Naive thymus-derived CD4-positive, alpha-beta T cell (primary cell): Measurements from ENCODE around the gene MPRIP. TPM values are rescaled to one million over a fixed set of nuclear protein-coding genes. Genes with fewer than 3 reads are reported as not detected.

ENCODE experiments used
- ATAC-seq: fragments of 150-1000 bp; cut with Tn5 transposase; 2 replicates; pipeline ENCODE4 v1.10.0; 2021; ENCODE audit warnings: mild to moderate bottlenecking, moderate library complexity
- CTCF ChIA-PET: fragments of 350-600 bp; sonication (Branson Sonifier 250); formaldehyde crosslinking; loops from one replicate; lab custom pipeline; 2021; ENCODE audit warnings: antibody characterized with exemption; lab: Charles Lee
- POLR2A ChIA-PET: fragments of 350-600 bp; sonication (Branson Sonifier 250); formaldehyde crosslinking; loops from one replicate; lab custom pipeline; 2021; ENCODE audit warnings: antibody characterized with exemption, inconsistent platforms; lab: Charles Lee
- DNase-seq, 9 donors: peaks; one replicate each; pipeline versions ENCODE4 v3.0.0 to v3.0.0-alpha.2; 2020 to 2022; ENCODE audit warnings: mixed read lengths in 1 of 9
- H3K27ac ChIP-seq: one replicate; pipeline ENCODE4 v1.7.0; 2013; ENCODE audit warnings: mild to moderate bottlenecking, low read depth, low read length, moderate library complexity
- H3K27me3 ChIP-seq, 2 donors: one replicate each; pipeline ENCODE4 v1.7.0; 2013; ENCODE audit warnings: low read length in 2 of 2, mild to moderate bottlenecking in 2 of 2, moderate library complexity in 2 of 2; ENCODE audit not compliant: control insufficient read depth in 2 of 2, insufficient read depth in 2 of 2
- H3K36me3 ChIP-seq, 3 experiments: 1 replicate in 2 of 3; 2 replicates in 1 of 3; pipeline ENCODE4 v1.7.0; 2013; ENCODE audit warnings: low read length in 3 of 3, mild to moderate bottlenecking in 3 of 3, moderate library complexity in 1 of 3; ENCODE audit not compliant: insufficient read depth in 3 of 3, control insufficient read depth in 2 of 3
- H3K4me1 ChIP-seq, 2 donors: one replicate each; pipeline ENCODE4 v1.7.0; 2013; ENCODE audit warnings: low read length in 2 of 2, mild to moderate bottlenecking in 2 of 2, moderate library complexity in 1 of 2; ENCODE audit not compliant: control insufficient read depth in 2 of 2, insufficient read depth in 2 of 2
- H3K4me3 ChIP-seq: 2 replicates; pipeline ENCODE4 v1.7.0; 2013; ENCODE audit warnings: mild to moderate bottlenecking, low read length
- H3K9me3 ChIP-seq, 3 experiments: 1 replicate in 2 of 3; 2 replicates in 1 of 3; pipeline ENCODE4 v1.7.0; 2013; ENCODE audit warnings: low read length in 3 of 3; ENCODE audit not compliant: control insufficient read depth in 2 of 3
- H3K27ac Mint-ChIP-seq, 9 donors: one replicate each; pipeline ENCODE4 v1.8.0; 2020 to 2022; ENCODE audit warnings: mixed read lengths in 9 of 9, mild to moderate bottlenecking in 8 of 9, moderate library complexity in 5 of 9, inconsistent platforms in 2 of 9
- H3K27me3 Mint-ChIP-seq, 5 donors: one replicate each; pipeline ENCODE4 v1.8.0; 2021 to 2022; ENCODE audit warnings: mixed read lengths in 5 of 5, mild to moderate bottlenecking in 1 of 5
- H3K36me3 Mint-ChIP-seq, 5 donors: one replicate each; pipeline ENCODE4 v1.8.0; 2020 to 2022; ENCODE audit warnings: mixed read lengths in 5 of 5, mild to moderate bottlenecking in 3 of 5, inconsistent platforms in 1 of 5
- H3K4me1 Mint-ChIP-seq, 7 donors: one replicate each; pipeline ENCODE4 v1.8.0; 2020 to 2022; ENCODE audit warnings: mixed read lengths in 7 of 7, mild to moderate bottlenecking in 3 of 7, inconsistent platforms in 1 of 7
- H3K4me3 Mint-ChIP-seq, 10 donors: one replicate each; pipeline ENCODE4 v1.8.0; 2020 to 2022; ENCODE audit warnings: mild to moderate bottlenecking in 10 of 10, mixed read lengths in 10 of 10, moderate library complexity in 6 of 10, inconsistent platforms in 2 of 10
- H3K9me3 Mint-ChIP-seq, 11 donors: one replicate each; pipeline ENCODE4 v1.8.0; 2020 to 2022; ENCODE audit warnings: mixed read lengths in 11 of 11, mild to moderate bottlenecking in 4 of 11, inconsistent platforms in 1 of 11, moderate library complexity in 1 of 11
- intact Hi-C, 2 donors: fragments of 100-400 bp; cut with micrococcal nuclease; formaldehyde crosslinking; loops; one replicate each; pipeline ENCODE4 v1.15.1; 2023
- polyA plus RNA-seq, 2 donors: library from polyadenylated mRNA; unstranded; fragments of 300-500 nt; fragmentation: Illumina TruSeq; gene quantifications; one replicate each; pipeline ENCODE4 v1.2.3, GENCODE V29; 2021
- total RNA-seq, 6 experiments: library from RNA in 5 of 6; stranded (reverse) in 5 of 6; gene quantifications; 1 replicate in 5 of 6; 2 replicates in 1 of 6; pipeline ENCODE4 v1.2.3 and lab custom pipeline; 2021 to 2026

MPRIP gene
- total and polyA plus RNA-seq, 7 experiments from 2014 or later: 18.6 to 259 (median 196) TPM

DNA sequence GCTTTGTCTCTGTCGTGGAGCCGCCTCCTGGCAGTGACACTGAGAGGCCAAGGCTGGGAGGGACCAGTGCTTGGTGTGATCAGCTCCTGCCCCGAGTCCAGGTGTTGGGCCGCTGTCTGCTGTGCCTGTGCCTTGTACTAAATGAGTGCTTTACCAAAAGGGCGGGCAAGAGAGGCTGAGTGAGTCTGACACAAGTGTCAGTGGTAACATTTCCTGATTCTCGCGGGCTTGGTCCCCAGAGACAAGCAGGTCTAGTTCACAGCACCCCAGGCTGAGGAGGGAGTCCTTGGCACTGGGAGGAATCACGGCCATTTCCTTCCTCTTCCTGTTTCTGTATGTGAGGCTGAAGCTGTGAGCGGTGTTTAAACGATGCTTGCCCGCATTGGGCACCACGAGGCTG, 133.7 kb downstream of the MPRIP start:
- peaks cover 4 to 30% (median 12%) of the 10 kb centered on the region in 3 experiments for H3K36me3 ChIP-seq
- H3K36me3 Mint-ChIP-seq: peaks cover 4 to 51% (median 36%) of the 10 kb centered on the region in 5 donors
- CTCF ChIA-PET: interaction anchor here (1.2 kb wide), 1 partner anchor 9 kb away, joined by 4 read pairs; no protein-coding TSS in a partner anchor
- H3K27ac ChIP-seq: peak overlapping the region; percentile 70
- peak overlapping the region; percentile 85 to 99 (median 98) for H3K27ac Mint-ChIP-seq
- H3K9me3 Mint-ChIP-seq: no peaks in the 10 kb centered on the region
- H3K4me3 ChIP-seq: peak overlapping the region; percentile 31
- peaks cover 42 to 85% (median 78%) of the 10 kb centered on the region in 7 donors for H3K4me1 Mint-ChIP-seq
- no peaks in the 10 kb centered on the region for H3K9me3 ChIP-seq
- ATAC-seq (peak; percentile 45), DNase-seq (peak in 5 of 9 donors; percentile 20 to 40 (median 28))
- POLR2A ChIA-PET: interaction anchor here (0.7 to 3.0 kb wide), 7 partner anchors 9 to 61 kb away, joined by 3 to 16 read pairs (median 6); partner anchors contain the start of genes FLCN and PLD6
- no peaks in the 10 kb centered on the region for H3K27me3 ChIP-seq
- peaks cover 45 to 86% of the 10 kb centered on the region in 2 donors for H3K4me1 ChIP-seq
- intact Hi-C loops: loop anchor here in 1 of 2 donors (1.0 kb wide), 2 partner anchors 21 to 61 kb away; partner anchors contain the start of gene FLCN
- H3K27me3 Mint-ChIP-seq: no peaks in the 10 kb centered on the region
- peak overlapping the region; percentile 58 to 87 (median 84) for H3K4me3 Mint-ChIP-seq

DNA sequence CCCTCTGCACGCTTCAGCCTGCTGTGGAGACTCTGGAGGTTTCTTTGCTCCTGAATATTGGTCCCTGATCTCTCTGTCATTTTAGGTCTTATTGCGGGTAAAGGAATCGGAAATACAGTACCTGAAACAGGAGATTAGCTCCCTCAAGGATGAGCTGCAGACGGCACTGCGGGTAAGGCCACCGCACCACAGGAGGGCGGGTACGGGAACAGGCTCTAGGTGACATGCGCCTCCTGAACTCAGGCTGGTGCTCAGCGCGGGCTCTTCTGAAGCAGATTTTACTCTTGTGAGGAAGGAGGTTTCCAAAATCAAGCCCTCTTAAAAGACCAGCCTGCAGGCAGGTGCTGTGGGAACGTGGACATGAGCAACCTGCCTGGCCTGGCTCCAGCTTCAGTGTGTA, 134.1 kb downstream of the MPRIP start:
- Histone ChIP-seq H3K4me3 (peak overlapping the region; percentile 31), H3K27me3 (no peaks in the 10 kb centered on the region), H3K4me1 (peaks cover 45 to 87% of the 10 kb centered on the region in 2 donors), H3K9me3 (no peaks in the 10 kb centered on the region), H3K36me3 (peaks cover 4 to 30% (median 12%) of the 10 kb centered on the region in 3 experiments), H3K27ac (peak overlapping the region; percentile 70)
- CTCF ChIA-PET: no interaction called here
- ATAC-seq: peak; percentile 39
- H3K4me1 Mint-ChIP-seq: peaks cover 40 to 85% (median 78%) of the 10 kb centered on the region in 7 donors
- POLR2A ChIA-PET: interaction anchor here (1.0 to 3.0 kb wide), 7 partner anchors 8 to 61 kb away, joined by 3 to 16 read pairs (median 6); partner anchors contain the start of genes FLCN and PLD6
- peaks cover 4 to 54% (median 35%) of the 10 kb centered on the region in 5 donors for H3K36me3 Mint-ChIP-seq
- peak overlapping the region; percentile 58 to 87 (median 84) for H3K4me3 Mint-ChIP-seq
- H3K27me3 Mint-ChIP-seq: no peaks in the 10 kb centered on the region
- intact Hi-C loops: loop anchor here in 1 of 2 donors (1.0 kb wide), 2 partner anchors 21 to 61 kb away; partner anchors contain the start of gene FLCN
- DNase-seq: peak in 6 of 9 donors; percentile 36 to 53 (median 47)
- H3K9me3 Mint-ChIP-seq: no peaks in the 10 kb centered on the region
- peak overlapping the region; percentile 85 to 99 (median 98) for H3K27ac Mint-ChIP-seq

DNA sequence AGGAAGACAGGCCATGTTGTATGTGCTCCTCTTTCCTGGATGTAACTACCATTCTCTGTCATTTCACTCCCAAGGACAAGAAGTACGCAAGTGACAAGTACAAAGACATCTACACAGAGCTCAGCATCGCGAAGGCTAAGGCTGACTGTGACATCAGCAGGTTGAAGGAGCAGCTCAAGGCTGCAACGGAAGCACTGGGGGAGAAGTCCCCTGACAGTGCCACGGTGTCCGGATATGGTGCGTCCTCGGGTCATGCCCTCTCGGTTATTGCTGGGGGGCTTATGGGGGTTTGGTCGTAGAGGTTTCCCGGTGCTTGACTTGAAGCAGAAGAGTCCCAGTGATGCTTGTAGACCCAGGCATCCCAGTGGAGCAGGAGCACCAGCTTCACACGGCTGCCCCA, 134.9 kb downstream of the MPRIP start:
- peak in 6 of 9 donors; percentile 14 to 42 (median 38) for DNase-seq
- H3K36me3 Mint-ChIP-seq: peaks cover 4 to 60% (median 32%) of the 10 kb centered on the region in 5 donors
- ATAC-seq: peak; percentile 14
- H3K9me3 Mint-ChIP-seq: no peaks in the 10 kb centered on the region
- CTCF ChIA-PET: interaction anchor here (0.6 kb wide), 2 partner anchors 90 to 176 kb away, joined by 3 read pairs; no protein-coding TSS in a partner anchor
- peaks cover 4 to 30% (median 12%) of the 10 kb centered on the region in 3 experiments for H3K36me3 ChIP-seq
- H3K4me1 ChIP-seq: peaks cover 51 to 88% of the 10 kb centered on the region in 2 donors
- H3K4me3 Mint-ChIP-seq: peak overlapping the region; percentile 62 to 86 (median 80)
- peak overlapping the region; percentile 91 to 99 (median 98) for H3K27ac Mint-ChIP-seq
- no peaks in the 10 kb centered on the region for H3K27me3 ChIP-seq
- POLR2A ChIA-PET: interaction anchor here (0.7 to 1.9 kb wide), 9 partner anchors 7 to 103 kb away, joined by 3 to 7 read pairs (median 3); no protein-coding TSS in a partner anchor
- H3K9me3 ChIP-seq: no peaks in the 10 kb centered on the region
- H3K27me3 Mint-ChIP-seq: no peaks in the 10 kb centered on the region
- peaks cover 43 to 85% (median 81%) of the 10 kb centered on the region in 7 donors for H3K4me1 Mint-ChIP-seq
- intact Hi-C loops: no loop called here
- H3K4me3 ChIP-seq: no peak overlapping the region
- H3K27ac ChIP-seq: peak overlapping the region; percentile 70

DNA sequence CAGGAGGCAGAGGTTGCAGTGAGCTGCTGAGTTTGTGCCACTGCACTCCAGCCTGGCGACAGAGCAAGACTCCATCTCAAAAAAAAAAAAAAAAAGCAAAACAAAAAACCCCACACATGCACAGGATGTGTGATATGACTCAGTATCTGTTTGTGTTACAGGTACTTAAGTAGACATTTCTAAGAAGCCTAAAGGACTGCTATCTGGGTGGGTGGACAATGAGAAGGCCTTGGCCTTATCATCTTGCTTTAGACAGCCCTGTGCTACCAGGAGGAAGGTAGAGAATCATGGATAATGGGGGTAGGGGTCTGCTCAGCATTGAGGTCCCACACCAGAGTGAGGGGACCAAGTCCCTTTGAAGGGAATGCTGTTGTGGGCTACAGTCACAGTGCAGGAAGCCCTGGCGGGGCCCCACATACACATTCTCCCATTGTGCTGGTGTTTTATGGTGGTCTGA, 137.1 kb downstream of the MPRIP start:
- ChIA-PET CTCF (interaction anchor here (0.6 to 0.7 kb wide), 2 partner anchors 24 to 413 kb away, joined by 3 to 4 read pairs; no protein-coding TSS in a partner anchor), POLR2A (interaction anchor here (0.8 to 5.5 kb wide), 6 partner anchors 12 to 125 kb away, joined by 3 to 30 read pairs (median 5); partner anchors contain the start of gene PLD6)
- peak overlapping the region; percentile 94 to 100 (median 99) for H3K27ac Mint-ChIP-seq
- Histone ChIP-seq H3K27me3 (no peaks in the 10 kb centered on the region), H3K9me3 (no peaks in the 10 kb centered on the region), H3K4me1 (peaks cover 61 to 98% of the 10 kb centered on the region in 2 donors), H3K27ac (peak overlapping the region; percentile 70), H3K4me3 (peak overlapping the region; percentile 68), H3K36me3 (peaks cover 0 to 12% (median 11%) of the 10 kb centered on the region in 3 experiments)
- ATAC-seq (peak; percentile 63), DNase-seq (peak in 7 of 9 donors; percentile 25 to 59 (median 45))
- H3K36me3 Mint-ChIP-seq: peaks cover 4 to 61% (median 25%) of the 10 kb centered on the region in 5 donors
- intact Hi-C loops: loop anchor here in 1 of 2 donors (2.0 kb wide), 2 partner anchors 25 to 101 kb away; partner anchors contain the start of gene COPS3
- peaks cover 46 to 94% (median 82%) of the 10 kb centered on the region in 7 donors for H3K4me1 Mint-ChIP-seq
- H3K9me3 Mint-ChIP-seq: no peaks in the 10 kb centered on the region
- H3K27me3 Mint-ChIP-seq: no peaks in the 10 kb centered on the region
- H3K4me3 Mint-ChIP-seq: peak overlapping the region; percentile 73 to 95 (median 84)

DNA sequence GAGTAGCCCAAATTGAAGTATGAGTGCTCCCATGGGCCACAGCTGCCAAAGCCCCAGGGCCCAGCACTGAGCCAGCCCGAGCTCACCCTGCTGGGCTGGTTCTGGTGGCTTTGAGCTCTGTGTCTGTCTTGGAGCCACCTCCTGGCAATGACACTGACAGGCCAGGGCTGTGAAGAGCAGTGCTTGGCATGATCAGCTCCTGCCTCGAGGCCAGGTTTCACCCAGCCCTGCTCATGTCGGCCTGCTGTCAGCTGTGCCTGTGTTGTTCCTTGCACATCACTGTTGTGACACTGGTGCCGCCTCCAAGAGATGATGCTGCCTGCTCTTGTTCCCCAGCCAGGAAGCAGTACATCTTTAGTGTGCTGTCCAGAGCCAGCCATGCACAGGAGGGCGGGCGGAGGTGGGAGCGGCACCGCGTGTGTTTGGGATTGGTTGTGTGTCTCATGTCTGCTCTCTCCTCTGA, 137.9 kb downstream of the MPRIP start:
- H3K4me3 Mint-ChIP-seq: peak overlapping the region; percentile 73 to 95 (median 84)
- Histone ChIP-seq H3K27ac (peak overlapping the region; percentile 70), H3K27me3 (no peaks in the 10 kb centered on the region), H3K36me3 (peaks cover 0 to 12% (median 5%) of the 10 kb centered on the region in 3 experiments), H3K4me1 (peaks cover 67 to 100% of the 10 kb centered on the region in 2 donors), H3K9me3 (no peaks in the 10 kb centered on the region), H3K4me3 (peak overlapping the region; percentile 68)
- no peaks in the 10 kb centered on the region for H3K9me3 Mint-ChIP-seq
- peaks cover 54 to 96% (median 85%) of the 10 kb centered on the region in 7 donors for H3K4me1 Mint-ChIP-seq
- POLR2A ChIA-PET: interaction anchor here (0.6 to 5.5 kb wide), 8 partner anchors 11 to 883 kb away, joined by 3 to 30 read pairs (median 3); no protein-coding TSS in a partner anchor
- CTCF ChIA-PET: interaction anchor here (0.6 kb wide), 1 partner anchor 24 kb away, joined by 3 read pairs; no protein-coding TSS in a partner anchor
- no peak for ATAC-seq
- peak in 4 of 9 donors; percentile 22 to 32 (median 26) for DNase-seq
- H3K27ac Mint-ChIP-seq: peak overlapping the region; percentile 94 to 100 (median 99)
- no peaks in the 10 kb centered on the region for H3K27me3 Mint-ChIP-seq
- intact Hi-C loops: loop anchor here (1.0 to 5.0 kb wide), 3 partner anchors 33 to 57 kb away; partner anchors contain the start of gene FLCN (in 1 of the 2)
- H3K36me3 Mint-ChIP-seq: peaks cover 4 to 66% (median 27%) of the 10 kb centered on the region in 5 donors
